Mucosa of rectum (tissue), 2 donors: Measurements from ENCODE around the gene ARHGAP5.

Source experiments
- H3K27ac ChIP-seq, 2 donors: one replicate each; pipeline ENCODE4 v1.7.0; 2013; ENCODE audit warnings: inconsistent platforms in 2 of 2, low read depth in 2 of 2, low read length in 2 of 2
- H3K27me3 ChIP-seq, 2 donors: one replicate each; pipeline ENCODE4 v1.7.0; 2013; ENCODE audit warnings: low read length in 2 of 2; ENCODE audit not compliant: control insufficient read depth in 2 of 2, insufficient read depth in 2 of 2
- H3K36me3 ChIP-seq, 2 donors: one replicate each; pipeline ENCODE4 v1.7.0; 2013; ENCODE audit warnings: low read length in 2 of 2; ENCODE audit not compliant: control insufficient read depth in 2 of 2, insufficient read depth in 2 of 2
- H3K4me1 ChIP-seq, 2 donors: one replicate each; pipeline ENCODE4 v1.7.0; 2013; ENCODE audit warnings: low read length in 2 of 2, mild to moderate bottlenecking in 1 of 2; ENCODE audit not compliant: control insufficient read depth in 2 of 2, insufficient read depth in 2 of 2
- H3K4me3 ChIP-seq, 2 donors: one replicate each; pipeline ENCODE4 v1.7.0; 2013; ENCODE audit warnings: low read length in 2 of 2
- H3K9ac ChIP-seq, 2 donors: one replicate each; pipeline ENCODE4 v1.7.0; 2013; ENCODE audit warnings: low read length in 2 of 2, low read depth in 1 of 2, mild to moderate bottlenecking in 1 of 2
- H3K9me3 ChIP-seq, 2 donors: one replicate each; pipeline ENCODE4 v1.7.0; 2013; ENCODE audit warnings: low read length in 2 of 2; ENCODE audit not compliant: control insufficient read depth in 2 of 2
- donor health status: healthy.
- donor health status: Normal muscosa, but diverticular disease.

ARHGAP5 gene

DNA sequence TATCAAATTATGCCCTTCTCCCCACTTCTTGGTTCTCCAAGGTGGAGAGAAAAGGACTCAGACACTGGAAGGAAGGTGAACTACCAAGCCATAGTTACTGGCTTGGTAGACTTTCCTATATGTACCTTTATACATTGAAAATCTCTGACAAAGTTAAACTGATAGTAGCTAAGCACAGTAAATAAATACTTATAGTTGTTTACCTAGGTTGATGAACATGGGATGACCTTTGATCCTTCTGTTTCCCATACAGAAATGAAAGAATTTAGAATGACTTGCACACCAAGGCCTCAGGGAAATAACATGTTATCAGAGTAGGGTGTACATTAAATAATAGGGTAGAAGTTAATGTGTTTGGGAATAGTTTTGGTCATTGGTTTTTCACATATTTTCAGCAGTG, 6.7 kb downstream of the ARHGAP5 start:
- Histone ChIP-seq H3K9ac (no peak overlapping the region), H3K27me3 (no peaks in the 10 kb centered on the region), H3K4me1 (peaks cover 23 to 24% of the 10 kb centered on the region in 2 donors), H3K27ac (no peak overlapping the region), H3K4me3 (no peak overlapping the region), H3K36me3 (no peaks in the 10 kb centered on the region), H3K9me3 (no peaks in the 10 kb centered on the region)

GRCh38 chr14:32085182-32085844, 8.2 kb downstream of the ARHGAP5 start:
- Histone ChIP-seq H3K27ac (no peak overlapping the region), H3K36me3 (no peaks in the 10 kb centered on the region), H3K4me1 (peaks cover 16 to 21% of the 10 kb centered on the region in 2 donors), H3K9ac (no peak overlapping the region), H3K9me3 (no peaks in the 10 kb centered on the region), H3K27me3 (no peaks in the 10 kb centered on the region), H3K4me3 (no peak overlapping the region)

DNA sequence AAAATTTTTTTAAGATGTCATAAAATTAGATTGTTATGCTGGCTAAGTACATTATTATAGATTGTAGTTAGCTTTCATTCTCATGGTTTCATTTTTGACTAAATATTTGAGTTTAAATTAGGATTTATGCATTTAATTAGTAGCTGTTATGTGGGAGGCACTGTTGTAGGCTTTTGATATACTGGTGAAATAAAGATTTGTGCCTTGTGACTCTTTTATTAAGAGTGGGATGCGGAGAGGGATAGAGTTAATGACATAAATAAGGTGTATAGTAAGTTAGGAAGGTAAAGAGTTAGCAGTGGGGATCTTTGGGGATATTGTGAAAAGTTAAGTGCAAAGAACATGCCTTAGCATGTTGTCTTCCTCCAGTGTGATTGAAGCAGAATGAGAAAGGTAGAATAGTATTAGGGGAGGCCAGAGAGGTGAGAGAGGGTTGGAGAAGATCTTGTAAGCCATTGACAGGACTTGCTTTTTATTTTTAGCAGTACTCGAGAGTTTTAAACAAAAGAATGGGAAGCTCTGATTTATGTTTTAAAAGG, 8.8 kb downstream of the ARHGAP5 start:
- H3K4me1 ChIP-seq, result peaks cover 16 to 21% of the 10 kb centered on the region in 2 donors
- no peak overlapping the region for H3K9ac ChIP-seq
- no peak overlapping the region for H3K4me3 ChIP-seq
- no peak overlapping the region for H3K27ac ChIP-seq
- H3K36me3 ChIP-seq, result peaks cover 4 to 5% of the 10 kb centered on the region in 2 donors
- H3K9me3 ChIP-seq, result no peaks in the 10 kb centered on the region
- H3K27me3 ChIP-seq, result no peaks in the 10 kb centered on the region

- Histone ChIP-seq H3K9me3 (no peaks in the 10 kb centered on the region), H3K27me3 (no peaks in the 10 kb centered on the region), H3K4me1 (peaks cover 16 to 18% of the 10 kb centered on the region in 2 donors), H3K4me3 (no peak overlapping the region), H3K9ac (no peak overlapping the region), H3K36me3 (peaks cover 5 to 7% of the 10 kb centered on the region in 2 donors), H3K27ac (no peak overlapping the region)
These were observed 10.2 kb downstream of the ARHGAP5 start for GRCh38 chr14:32087173-32087861.

DNA sequence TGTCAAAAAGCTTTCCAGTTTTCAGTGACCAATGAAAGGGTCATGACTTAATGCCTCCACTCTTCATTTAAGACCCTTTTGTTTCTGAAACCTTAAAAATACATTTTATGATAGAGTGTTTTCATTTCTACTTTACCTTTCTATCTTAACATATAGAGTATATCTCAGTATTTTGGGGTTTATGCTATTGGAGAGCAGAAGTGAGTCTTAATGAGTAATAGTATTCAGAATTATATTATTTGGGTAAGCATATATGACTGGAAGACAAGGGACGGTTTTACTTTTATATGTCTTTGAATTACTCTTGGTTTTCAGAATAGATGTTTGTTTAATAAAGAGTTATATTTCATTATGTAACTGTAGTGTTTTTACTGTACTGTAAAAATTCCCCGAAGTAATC, 10.8 kb downstream of the ARHGAP5 start:
- Histone ChIP-seq H3K4me1 (peaks cover 14 to 18% of the 10 kb centered on the region in 2 donors), H3K9me3 (no peaks in the 10 kb centered on the region), H3K4me3 (no peak overlapping the region), H3K9ac (no peak overlapping the region), H3K27ac (no peak overlapping the region), H3K27me3 (no peaks in the 10 kb centered on the region), H3K36me3 (peaks cover 7 to 11% of the 10 kb centered on the region in 2 donors)

DNA sequence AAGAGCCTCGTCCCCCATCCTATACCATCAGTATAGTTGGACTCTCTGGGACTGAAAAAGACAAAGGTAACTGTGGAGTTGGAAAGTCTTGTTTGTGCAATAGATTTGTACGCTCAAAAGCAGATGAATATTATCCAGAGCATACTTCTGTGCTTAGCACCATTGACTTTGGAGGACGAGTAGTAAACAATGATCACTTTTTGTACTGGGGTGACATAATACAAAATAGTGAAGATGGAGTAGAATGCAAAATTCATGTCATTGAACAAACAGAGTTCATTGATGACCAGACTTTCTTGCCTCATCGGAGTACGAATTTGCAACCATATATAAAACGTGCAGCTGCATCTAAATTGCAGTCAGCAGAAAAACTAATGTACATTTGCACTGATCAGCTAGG, 13.6 kb downstream of the ARHGAP5 start:
- Histone ChIP-seq H3K27ac (no peak overlapping the region), H3K4me1 (peaks cover 0 to 4% of the 10 kb centered on the region in 2 donors), H3K9me3 (no peaks in the 10 kb centered on the region), H3K36me3 (peaks cover 12 to 13% of the 10 kb centered on the region in 2 donors), H3K9ac (no peak overlapping the region), H3K4me3 (no peak overlapping the region), H3K27me3 (no peaks in the 10 kb centered on the region)

- Histone ChIP-seq H3K27me3 (no peaks in the 10 kb centered on the region), H3K4me3 (no peak overlapping the region), H3K9ac (no peak overlapping the region), H3K4me1 (peaks cover 0 to 2% of the 10 kb centered on the region in 2 donors), H3K9me3 (no peaks in the 10 kb centered on the region), H3K27ac (no peak overlapping the region), H3K36me3 (peaks cover 3 to 6% of the 10 kb centered on the region in 2 donors)
These were observed 22.4 kb downstream of the ARHGAP5 start for GRCh38 chr14:32099473-32099872.

GRCh38 chr14:32100175-32100574, 23.1 kb downstream of the ARHGAP5 start:
- Histone ChIP-seq H3K4me1 (peaks cover 4 to 5% of the 10 kb centered on the region in 2 donors), H3K9ac (no peak overlapping the region), H3K4me3 (no peak overlapping the region), H3K27me3 (no peaks in the 10 kb centered on the region), H3K9me3 (no peaks in the 10 kb centered on the region), H3K36me3 (peaks cover 3 to 6% of the 10 kb centered on the region in 2 donors), H3K27ac (no peak overlapping the region)

- H3K27me3 ChIP-seq, result no peaks in the 10 kb centered on the region
- H3K27ac ChIP-seq, result no peak overlapping the region
- H3K9ac ChIP-seq, result no peak overlapping the region
- H3K4me3 ChIP-seq, result no peak overlapping the region
- H3K4me1 ChIP-seq, result peaks cover 3 to 4% of the 10 kb centered on the region in 2 donors
- no peaks in the 10 kb centered on the region for H3K9me3 ChIP-seq
- H3K36me3 ChIP-seq, result peaks cover 3 to 11% of the 10 kb centered on the region in 2 donors
These were observed 25.2 kb downstream of the ARHGAP5 start for GRCh38 chr14:32102152-32102787.

DNA sequence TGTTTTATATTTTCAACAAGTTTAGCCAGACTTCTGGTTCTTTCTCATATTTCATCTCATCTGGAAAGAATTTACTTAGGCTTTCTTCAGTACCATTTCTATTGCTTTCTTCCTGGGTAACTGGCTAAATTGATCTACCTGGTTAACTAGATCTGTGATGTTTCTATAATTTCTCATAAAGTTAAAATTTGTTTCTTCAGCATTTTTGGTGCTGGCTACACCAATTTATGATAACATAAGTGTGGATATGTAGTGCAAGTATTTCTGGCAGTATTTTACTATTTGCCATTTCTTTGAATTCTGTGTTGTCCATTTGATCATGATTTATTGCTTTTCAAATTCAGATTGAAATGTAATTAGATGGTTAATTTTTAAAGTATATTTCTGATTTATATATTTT, 25.9 kb downstream of the ARHGAP5 start:
- Histone ChIP-seq H3K4me3 (no peak overlapping the region), H3K36me3 (peaks cover 3 to 11% of the 10 kb centered on the region in 2 donors), H3K27me3 (no peaks in the 10 kb centered on the region), H3K4me1 (peaks cover 3 to 4% of the 10 kb centered on the region in 2 donors), H3K9ac (no peak overlapping the region), H3K9me3 (no peaks in the 10 kb centered on the region), H3K27ac (no peak overlapping the region)
